HG02840 (cell line): Measurements from ENCODE around the gene PLA2R1.

Experiments
- ATAC-seq: cut with Tn5 transposase; IDR thresholded peaks from one replicate; pipeline ENCODE4 v1.9.1; 2021; ENCODE audit warnings: mild to moderate bottlenecking, moderate library complexity, moderate number of reproducible peaks; ENCODE audit not compliant: unreplicated experiment, low FRiP score

The PLA2R1 gene

DNA sequence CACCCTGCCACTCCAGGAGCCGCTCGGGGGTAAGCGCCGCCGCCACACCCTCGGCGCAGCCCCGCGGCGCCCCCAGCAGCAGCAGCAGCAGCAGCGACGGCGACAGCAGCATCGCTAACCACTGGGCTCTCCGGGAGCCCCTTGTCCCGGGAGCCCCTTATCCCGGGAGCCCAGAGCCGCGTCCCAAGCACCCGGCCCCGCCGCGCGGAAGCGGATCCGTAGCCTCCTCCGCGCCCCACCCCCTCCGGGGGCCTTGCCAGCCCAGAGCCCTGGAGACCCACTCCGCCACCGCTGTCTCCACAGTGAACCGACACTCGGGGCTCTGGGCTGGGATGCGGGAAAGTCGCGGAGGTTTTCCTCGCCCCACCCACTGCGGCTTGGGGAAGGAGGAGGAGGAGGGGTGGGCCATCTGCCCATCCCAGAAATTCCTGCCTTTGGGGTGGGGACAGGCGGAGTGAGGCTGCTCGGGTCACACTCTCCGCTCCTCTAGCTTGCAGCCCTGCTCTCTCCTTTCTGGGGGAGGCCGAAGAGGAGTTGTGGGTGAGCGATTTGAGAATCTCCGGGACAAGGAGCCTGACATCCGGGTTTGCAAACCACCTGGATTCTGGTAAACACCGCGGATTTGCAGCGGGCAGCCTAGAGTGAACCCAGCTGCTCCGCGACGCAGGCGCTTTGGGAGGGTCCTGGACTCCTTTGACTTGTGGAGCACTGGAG is at the start of gene PLA2R1:
PLA2R1 (minus strand) TSS at position 324 of the 714 bp plus-strand sequence; CDS start at position 112, 212 bp downstream.
- no peak for ATAC-seq

DNA sequence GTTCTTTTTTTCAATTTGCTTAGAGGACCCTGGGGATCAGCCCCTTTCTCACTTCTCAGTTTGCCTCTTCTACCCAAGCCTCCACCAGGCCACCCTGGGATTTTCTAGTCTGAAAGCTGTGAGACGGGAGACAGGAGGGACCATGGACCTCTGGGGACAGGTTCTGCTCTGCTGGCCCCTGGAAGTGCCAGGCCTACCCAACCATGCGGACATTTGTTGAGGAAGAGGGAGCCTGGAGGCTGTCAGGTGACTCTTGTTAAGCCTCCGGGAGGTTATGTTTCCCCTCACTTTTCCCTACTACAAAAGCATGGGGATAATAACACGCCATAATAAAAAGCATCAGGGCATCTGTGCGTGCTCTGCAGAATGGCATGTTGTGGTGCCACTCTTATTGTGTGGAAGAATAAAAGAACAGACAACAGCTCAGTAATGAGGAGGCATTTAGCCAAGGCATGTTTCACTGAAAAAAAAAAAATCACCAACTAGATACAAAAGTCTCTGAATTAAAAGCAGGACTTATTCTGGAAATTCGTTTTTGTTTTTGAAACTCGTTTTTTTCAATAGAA is 48.3 kb upstream of the PLA2R1 start:
- no peak for ATAC-seq

DNA sequence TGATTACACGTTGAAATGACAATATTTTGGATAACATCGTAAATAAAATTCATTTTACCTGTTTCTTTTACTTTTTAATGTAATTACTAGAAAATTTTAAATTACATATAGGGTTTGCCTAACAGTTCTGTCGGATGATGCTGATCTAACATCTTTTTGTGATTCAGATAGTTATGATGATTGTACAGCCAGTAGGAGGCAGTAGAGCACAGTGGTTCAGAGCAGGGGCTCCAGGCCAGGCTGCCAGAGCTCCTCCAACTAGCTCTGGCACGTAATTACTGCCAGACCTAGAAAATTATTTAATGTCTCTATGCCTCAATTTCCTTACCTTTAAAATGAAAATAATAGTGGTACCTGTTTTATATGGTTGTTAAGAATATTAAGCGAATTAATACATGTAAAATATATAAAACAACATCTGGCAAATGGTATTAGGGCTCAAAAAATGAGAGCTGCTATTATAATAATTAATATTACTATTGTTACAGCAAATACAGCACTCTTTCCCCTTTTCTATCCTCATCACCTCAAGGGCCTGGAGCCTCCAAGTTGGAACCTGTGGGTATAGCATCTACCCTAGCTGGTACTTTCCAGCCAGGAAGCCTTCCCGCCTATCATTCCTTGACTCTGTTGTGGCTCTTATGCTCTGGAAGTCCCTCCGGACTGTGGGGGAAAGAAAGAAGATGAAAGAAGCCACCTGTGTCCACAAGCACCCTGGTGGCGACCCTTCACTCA is 47.7 kb upstream of the PLA2R1 start:
- ATAC-seq: peak; percentile 50

DNA sequence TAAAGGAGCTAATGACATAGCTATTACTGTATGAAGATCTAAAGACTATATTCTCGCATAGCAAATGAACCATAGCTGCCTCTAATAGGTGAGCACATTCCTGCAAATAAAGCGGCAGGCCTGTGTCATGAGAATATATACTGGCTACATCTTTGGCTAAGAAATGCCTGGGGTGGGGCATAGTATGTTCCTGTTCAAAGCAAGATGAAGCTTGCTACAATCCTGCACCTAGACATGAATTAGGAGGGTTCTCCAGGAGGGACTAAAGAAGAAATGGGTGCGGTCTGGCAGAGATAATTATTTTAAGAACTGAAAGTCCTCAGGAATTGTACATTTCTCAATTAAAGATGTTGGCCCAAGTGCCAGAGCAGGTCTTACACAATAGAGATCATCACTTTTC is 46.8 kb upstream of the PLA2R1 start:
- ATAC-seq: no peak

DNA sequence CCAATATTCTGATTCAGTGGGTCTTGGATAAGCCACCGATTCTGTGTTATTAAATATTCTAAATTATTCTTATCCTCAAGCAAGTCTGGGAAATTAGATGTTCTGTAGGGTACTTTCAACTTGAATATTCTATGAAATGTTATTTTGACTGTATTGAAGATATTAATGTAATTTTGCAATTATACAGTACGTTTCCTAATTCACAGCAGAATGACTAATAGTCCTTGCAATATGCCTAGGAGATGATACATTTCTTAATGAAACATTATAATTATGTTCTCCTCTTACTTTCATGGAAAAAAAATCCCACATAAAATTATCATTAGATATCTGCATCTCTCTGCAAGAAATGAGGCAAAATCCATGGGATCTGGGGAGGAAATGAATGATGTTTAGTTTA is 46.2 kb upstream of the PLA2R1 start:
- ATAC-seq: no peak

DNA sequence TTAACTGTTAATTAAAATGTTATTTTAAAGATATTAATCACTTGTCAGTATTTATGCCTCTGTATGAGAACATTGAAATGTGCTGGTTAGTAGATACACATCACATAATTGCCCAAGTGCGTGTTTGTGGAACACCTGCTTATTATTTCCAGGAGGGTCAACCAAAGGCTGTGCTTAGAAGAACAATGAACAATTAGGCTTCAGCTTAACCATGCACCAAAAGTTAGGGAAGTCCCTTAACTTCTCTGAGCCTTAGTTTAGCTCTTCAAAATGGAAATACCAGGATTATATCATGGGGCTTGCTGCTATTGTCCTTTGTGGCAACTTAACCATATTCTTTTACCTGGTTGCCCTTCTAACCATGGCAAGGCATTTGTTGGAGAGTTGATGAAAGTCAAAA is 43.0 kb upstream of the PLA2R1 start:
- no peak for ATAC-seq

DNA sequence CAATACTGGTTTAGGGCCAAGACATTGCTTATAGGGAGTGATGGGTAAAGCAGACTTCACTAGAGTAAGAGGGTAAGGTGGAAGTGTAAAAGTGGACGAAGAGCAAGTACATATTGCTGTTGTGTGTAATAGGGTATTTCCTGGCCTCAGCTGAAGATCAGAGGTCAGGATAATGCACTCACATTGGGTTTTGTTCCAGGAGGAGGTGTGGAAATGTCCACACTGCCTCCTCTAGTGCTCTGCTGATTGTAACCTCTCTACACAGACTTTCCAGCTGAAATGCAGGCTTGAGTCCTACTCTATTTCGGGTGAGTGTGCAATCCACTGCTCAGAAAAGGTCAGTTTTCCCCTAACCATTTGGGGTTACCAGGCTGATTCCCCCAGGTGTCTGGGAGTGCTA is 41.7 kb upstream of the PLA2R1 start:
- ATAC-seq: no peak

DNA sequence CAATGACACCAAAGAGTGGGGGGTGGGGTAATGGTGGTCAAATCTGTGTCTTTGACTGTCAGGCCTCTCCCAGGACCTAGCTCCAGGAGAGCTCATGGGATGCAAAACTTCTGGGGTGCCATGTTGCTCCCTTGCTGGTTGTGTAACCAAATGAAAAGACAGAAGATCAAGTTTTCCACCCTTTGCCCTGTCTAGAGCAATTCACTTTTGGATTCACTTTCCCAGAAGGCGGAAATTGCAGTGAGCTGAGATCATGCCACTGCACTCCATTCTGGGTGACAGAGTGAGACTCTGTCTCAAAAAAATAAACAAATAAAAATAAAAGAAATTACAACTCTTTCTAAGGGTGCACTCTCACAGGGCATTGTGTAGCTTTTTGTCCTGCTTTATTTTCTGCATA is 34.9 kb upstream of the PLA2R1 start:
- no peak for ATAC-seq

DNA sequence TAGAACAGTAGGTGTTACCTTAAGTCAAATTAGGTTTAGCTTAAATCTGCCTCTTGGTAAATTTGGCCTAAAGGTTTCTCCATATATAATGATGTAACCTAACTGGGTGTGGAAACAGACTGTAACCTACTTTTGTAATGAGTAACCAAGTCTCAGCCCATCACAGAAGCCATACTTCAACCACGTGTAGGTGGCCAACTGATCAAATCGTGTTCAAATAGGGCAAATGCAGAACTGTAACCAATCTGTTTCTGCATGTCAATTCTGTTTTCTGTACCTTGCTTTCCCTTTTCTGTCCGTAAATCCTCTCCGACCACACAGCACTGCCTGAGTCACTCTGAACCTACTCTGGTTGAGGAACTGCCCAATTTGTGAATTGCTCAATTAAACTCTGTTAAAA is 34.0 kb upstream of the PLA2R1 start:
- no peak for ATAC-seq

DNA sequence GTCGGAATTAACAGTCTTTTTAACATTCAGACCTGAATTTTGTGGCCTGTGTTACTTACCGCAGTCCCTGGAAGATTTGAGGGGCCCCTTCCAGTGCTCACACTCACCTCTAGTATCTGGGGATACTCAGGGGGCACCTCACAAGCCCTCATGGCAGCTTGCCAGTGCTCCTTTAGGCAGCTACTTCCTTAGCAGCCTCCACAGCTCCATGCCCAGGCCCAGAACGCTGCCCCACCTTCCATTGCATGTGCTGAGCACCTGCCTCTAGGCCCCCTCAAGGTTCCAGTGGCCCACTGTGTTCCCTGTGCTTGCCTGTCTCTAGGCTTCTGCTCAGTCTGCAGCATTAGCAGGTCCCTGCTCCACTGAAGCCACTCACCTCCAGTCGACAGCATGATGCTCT is 30.0 kb upstream of the PLA2R1 start:
- ATAC-seq: no peak

DNA sequence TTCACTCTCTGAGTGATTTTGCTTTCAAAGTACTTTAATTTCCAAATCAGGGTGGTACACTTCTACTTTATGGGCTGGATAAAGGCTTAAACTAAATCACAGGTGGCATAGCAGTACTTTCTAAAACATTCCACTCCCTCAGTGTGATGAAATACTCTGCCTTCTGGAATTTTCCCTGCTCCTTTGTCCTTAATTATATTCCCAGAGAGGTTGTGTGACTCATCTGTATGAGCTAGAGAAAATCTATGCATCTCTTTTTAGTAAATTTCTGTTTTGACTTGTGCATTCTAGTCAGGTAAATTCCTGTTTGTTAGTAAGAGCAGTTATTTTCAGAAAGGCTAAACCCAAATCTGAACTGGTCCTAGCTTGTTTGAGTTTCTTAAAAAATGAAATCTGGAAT is 29.0 kb upstream of the PLA2R1 start:
- ATAC-seq: no peak

DNA sequence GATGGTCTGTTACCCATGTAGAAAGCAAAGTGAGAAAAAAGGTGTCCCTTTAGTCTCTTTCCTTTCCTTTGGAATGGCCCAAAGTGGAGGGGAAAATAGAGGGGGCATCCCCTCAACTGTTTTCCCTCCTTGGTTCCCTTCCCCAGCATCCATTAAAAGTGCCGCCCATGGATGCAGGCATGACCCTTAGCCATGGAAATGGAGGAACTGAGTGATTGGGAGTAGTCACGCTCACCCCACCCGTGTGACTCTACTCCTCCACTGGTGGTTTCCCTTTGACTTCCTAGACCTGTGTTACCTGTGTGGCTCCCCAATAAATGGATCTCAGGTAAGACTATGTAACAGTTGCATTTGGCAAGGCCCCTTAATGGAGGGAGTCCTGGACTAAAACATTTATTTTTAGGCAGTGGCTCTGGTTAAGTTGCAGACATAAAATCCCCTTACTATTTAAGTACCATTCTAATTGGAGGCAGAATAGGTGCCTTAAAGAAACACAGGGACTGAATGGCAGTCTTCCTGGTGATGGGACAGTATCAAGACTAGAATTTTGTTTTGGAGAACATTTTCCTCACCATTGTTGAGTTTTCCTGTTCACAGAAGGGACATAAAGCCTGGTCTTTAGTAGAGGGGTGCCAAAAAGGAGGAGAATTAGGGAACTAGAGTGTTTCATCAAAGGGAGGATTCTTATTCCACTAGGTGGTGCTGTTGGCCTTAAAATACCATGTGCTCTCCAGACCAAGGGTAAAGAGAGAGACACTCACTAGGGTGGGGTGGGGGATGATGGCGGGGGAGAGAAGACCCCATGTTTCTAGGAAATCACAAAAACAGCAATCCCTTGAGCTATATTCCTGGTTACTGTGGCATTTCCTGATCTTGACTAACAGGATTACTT is 25.7 kb upstream of the PLA2R1 start:
- ATAC-seq: no peak

DNA sequence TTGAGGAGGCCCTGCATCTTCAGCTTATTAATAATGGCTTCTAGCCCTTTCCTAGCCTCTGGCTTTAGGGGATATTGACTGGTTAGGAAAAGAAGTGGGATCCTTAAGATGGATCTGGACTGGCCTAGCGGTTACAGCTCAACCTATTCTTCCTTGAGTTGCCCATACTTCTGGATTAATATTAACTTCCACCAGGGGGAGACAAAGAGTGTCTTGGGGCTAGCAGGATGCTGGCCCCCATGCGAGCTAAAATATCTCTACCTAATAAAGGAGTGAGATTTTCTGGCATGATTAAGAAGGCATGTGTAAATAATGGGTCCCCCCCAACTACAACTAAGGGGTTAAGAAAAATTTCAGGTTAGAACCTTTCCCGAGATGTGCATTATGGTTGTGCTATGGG is 23.2 kb upstream of the PLA2R1 start:
- no peak for ATAC-seq

DNA sequence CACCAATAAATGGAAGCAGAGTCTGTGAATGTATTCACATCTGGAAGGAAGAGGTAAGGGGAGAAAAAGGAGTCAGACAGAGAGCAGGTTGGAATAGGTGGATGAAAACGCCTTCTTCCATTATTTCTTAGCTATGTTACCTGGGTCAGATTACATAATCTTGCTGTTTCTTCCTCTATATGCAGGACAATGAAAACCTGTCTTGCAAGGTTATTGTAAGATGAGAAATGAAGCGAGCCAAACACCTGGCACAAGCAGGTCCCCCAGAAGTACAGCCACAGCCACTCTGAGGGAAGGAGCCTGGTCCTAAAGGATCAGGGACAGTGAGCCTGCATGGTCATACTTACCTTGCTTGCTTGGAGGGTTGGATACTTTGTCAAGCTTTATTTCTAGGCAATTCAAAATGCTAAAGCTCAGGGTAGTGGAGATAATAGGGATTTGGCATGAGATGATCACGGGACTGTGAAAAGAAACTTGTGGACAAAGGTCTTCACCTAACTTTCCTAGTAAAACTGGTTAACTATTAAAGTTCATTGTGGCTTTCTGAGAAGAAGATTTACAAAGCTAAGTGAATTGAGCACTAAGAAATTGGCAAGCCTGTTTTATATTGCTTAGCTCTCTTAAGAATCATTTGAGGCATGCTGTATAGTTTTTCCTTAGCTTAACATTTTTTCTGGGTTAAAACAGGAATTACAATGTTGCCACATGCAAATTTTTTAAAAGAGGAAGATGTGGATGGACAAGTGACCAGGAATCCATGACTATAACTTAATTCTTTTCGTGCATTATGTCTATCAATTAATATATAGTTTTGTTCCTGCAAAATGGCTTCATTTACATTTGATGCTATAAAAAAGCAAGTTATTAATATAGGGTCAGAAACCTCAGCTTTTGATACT is 15.7 kb upstream of the PLA2R1 start:
- no peak for ATAC-seq

DNA sequence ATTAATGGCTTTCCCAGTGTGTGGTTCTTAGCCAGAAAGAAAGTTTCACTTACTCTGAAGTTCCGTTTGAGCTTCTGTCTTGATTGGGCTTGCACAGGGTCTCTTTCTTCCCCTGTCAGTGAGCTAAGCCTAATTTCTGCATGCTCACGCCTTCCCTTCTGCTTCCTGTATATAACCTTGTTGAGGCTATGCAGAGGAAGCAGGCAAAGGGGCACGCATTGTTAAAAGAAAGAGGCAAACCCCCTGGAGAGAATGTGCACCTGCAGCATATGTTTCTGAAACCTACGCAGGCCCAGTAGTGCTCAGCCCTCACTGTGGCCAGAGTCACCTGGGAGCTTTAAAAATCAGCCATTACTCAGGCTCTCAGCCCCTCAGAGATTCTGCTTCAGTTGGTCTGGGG is 14.5 kb upstream of the PLA2R1 start:
- no peak for ATAC-seq

DNA sequence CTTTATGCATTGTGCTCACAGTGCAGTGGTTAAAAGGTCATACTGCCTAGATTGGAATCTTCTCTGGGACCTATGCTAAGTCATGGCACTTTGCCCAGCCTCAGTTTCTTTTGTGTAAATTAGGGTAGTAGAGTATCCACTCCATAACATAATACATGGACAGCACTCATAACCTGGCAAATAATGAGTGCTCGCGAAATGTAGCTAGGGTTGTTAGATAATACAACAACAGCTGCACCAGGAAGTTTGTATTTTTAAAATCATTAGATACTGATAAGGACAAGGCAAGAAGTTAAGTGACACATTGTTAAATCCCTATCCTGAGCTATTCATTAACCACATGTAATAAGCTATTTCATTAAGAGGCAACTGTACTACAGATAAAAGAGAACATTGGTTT is 13.8 kb upstream of the PLA2R1 start:
- ATAC-seq: no peak

DNA sequence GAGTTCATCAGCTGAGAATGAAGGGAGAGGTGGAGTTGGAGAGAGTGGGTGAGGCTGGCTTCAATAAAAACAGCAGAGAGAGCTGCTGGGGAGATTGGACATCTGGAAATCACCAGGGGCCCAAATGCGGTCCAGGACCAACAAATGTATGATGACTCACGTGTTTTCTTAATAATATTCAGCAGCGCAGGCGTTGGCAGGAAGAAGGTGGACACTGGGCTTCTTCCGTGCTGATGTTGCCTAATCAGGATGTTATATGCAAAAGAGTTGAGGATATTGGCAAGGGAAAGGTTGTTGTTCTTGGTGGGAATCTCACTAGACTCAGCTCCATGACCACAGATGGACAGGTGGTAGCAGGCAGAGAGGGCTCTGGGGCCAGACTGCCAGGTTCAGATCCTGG is 12.8 kb upstream of the PLA2R1 start:
- ATAC-seq: no peak

DNA sequence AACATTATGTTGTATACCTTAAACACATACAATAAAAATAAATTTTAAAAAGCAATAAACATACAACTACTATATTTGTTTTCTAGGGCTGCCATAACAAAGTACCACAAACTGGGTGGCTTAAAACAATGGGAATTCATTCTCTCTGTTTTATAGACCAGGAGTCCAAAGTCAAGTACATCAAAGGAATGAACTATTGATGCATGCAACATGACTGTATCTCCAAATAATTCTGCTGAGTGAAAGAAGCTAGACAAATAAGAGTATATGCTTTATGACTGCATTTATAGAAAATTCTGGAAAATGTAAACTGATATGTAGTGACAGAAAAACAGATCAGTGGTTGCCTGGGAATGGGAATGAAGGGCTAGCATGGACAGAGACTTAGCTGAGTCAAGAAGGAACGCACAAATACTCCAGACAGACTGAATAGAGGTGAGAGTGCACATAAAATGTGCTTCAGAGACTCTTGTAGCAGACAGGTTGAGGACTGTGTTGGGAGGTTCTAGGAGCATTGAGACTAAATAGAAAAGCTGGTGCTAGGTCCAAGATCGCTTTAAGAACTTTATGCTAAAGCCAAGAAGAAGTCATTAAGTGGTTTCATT is 11.0 kb upstream of the PLA2R1 start:
- ATAC-seq: no peak

DNA sequence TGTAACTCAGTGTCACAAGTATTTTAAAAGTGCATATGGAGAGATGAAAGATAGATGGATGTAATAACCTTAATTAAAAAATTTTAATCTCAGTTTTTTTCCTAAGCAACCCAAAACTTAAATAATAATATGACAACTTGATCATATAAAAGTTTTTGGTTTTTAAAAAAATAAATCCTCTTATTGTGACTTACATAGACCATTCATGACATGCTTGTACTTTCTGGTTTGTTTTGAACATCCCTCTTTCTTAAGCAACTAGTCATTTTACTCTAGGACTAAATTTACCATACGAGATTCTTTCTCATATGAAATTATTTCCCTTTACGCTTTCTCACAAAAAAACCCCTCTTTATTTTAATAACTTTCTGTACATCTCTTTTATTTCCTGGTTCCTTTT is 6.5 kb upstream of the PLA2R1 start:
- no peak for ATAC-seq

DNA sequence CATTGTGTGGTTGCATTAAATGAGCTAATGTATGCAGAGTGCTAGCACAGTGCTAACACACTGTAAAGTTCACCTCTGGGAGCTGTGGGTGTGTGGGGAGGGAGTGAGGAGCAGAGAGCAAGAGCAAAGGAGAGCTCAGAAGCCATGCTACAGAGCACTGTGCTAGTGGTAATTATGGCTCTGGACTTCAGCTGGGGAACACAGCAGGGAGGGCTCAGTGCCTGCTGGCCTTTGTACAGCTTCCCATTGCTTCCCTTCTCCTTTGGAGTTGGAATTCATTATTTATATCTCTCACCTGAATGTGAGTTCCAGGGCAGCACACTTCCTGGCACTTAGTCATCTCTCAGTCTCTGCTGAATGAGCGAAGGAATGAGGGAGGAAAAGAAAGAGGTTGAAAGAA is 2.5 kb upstream of the PLA2R1 start:
- no peak for ATAC-seq
